Hepatic stellate cell (primary cell): ENCODE results near the gene MFAP4.

ENCODE experiments used
- DNase-seq: peaks from one replicate; pipeline ENCODE4 v3.0.0; 2011; ENCODE audit warnings: low spot score

The MFAP4 gene

GRCh38 chr17:19385521-19385983 lies 1.4 kb downstream of the MFAP4 start:
- DNase-seq: no peak

DNA sequence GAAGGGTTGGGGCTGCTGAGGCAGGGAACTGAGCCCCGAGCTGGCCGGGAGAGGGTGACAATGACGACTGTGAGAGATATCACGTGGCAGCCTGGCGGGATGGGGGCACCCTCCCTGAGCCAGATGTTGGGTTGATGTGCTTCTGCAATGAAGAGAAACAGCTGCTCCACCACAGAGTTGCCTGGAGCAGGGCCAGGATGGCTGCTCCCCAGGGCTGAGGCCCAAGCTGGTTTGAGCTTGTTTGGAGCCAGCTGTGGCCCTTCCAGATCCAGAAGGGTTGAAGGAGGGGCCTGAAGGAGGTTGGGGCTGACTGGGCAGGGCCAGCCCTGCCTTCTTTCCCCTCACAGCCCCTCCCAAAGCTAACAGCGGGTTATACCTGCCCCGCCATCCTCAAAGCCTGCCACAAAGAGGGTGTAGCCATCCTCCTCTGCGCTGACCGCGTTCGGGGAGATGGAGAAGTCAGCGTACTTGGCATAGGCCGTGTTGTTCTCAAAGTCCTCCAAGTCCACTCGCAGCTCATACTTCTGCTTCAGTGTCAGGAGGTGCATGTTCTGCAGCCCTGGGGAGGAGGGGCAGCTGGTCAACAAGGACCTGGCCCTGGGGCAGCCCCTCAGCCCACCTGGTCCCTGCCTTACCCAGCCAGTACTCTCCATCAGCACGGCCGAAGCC lies 2.1 kb downstream of the MFAP4 start:
- DNase-seq: peak; percentile 69

DNA sequence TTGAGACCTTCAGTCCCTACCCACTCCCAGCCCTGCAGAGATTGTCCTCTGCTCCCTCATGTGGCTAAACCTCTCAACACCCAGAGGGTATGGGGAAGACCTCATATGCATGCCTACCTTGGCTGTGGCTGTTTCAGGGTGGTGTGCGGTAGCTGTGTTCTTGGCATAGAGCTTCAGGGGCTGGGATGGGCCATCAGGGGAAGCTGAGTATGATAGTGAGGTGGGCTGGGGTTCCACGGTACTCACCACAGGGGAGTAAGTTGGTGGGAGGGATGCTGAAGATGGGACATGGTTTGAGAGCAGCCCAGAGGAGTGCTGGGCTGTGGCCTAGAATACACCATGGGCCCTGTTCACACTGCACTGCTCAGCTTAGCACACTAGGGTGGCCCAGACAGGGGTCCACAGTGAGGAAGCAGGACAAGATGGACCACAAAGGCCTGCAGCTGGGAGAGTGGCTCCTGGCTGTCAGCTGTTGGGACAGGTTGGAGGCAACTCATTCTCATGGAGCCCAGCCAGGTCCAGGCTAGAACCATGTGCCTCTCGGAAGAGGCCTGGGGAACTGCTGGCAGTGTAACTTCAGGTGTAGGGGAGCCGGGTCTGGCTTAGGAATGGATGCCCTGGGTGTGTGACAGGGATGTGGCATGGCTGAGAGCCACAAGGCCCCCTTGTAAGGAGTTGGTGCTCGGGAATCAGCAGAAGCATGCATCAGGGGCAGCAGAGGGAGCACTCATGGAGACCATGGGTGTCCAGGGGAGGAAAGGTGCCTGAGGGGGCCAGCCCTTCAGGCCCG lies 3.1 kb downstream of the MFAP4 start:
- DNase-seq: no peak

DNA sequence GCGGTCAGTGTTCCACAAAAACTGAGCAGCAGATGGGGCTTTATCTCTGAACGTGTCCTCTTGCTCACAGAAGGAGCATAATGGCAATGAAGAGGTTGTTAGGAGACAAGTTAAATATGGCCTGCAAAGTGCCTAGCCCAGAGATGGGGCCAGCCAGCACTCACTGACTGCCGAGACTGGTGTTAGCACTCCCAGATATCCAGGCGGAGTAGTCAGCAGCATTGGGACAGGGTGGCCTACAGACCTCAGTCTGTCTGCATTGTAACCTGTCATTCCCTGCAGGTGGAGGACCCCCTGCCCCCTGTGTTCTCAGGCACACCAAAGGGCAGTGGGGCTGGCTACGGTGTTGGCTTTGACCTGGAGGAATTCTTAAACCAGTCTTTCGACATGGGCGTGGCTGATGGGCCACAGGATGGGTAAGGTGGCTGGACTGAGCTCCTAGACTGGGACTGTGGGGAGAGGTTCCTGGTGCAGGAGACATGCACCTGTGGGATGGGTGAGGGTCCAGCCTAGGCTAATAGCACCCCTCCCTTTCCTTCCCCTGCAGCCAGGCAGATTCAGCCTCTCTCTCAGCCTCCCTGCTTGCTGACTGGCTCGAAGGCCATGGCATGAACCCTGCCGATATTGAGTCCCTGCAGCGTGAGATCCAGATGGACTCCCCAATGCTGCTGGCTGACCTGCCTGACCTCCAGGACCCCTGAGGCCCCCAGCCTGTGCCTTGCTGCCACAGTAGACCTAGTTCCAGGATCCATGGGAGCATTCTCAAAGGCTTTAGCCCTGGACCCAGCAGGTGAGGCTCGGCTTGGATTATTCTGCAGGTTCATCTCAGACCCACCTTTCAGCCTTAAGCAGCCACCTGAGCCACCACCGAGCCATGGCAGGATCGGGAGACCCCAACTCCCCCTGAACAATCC lies 4.2 kb downstream of the MFAP4 start:
- DNase-seq: no peak

GRCh38 chr17:19381741-19382444 lies 5.1 kb downstream of the MFAP4 start:
- DNase-seq: no peak

- DNase-seq: no peak
Measured at GRCh38 chr17:19381361-19381740, 5.6 kb downstream of the MFAP4 start.

DNA sequence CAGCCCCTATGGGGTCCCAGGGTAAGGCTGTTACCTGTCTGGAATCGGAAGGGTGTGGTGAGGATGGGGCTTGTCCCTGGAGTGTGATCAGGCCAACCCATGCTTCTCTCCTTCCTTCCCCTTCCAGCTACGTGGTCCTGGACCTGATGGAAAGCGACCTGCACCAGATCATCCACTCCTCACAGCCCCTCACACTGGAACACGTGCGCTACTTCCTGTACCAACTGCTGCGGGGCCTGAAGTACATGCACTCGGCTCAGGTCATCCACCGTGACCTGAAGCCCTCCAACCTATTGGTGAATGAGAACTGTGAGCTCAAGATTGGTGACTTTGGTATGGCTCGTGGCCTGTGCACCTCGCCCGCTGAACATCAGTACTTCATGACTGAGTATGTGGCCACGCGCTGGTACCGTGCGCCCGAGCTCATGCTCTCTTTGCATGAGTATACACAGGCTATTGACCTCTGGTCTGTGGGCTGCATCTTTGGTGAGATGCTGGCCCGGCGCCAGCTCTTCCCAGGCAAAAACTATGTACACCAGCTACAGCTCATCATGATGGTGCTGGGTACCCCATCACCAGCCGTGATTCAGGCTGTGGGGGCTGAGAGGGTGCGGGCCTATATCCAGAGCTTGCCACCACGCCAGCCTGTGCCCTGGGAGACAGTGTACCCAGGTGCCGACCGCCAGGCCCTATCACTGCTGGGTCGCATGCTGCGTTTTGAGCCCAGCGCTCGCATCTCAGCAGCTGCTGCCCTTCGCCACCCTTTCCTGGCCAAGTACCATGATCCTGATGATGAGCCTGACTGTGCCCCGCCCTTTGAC lies 6.3 kb downstream of the MFAP4 start:
- no peak for DNase-seq

- DNase-seq: no peak
Measured at GRCh38 chr17:19379361-19380065, 7.5 kb downstream of the MFAP4 start.

DNA sequence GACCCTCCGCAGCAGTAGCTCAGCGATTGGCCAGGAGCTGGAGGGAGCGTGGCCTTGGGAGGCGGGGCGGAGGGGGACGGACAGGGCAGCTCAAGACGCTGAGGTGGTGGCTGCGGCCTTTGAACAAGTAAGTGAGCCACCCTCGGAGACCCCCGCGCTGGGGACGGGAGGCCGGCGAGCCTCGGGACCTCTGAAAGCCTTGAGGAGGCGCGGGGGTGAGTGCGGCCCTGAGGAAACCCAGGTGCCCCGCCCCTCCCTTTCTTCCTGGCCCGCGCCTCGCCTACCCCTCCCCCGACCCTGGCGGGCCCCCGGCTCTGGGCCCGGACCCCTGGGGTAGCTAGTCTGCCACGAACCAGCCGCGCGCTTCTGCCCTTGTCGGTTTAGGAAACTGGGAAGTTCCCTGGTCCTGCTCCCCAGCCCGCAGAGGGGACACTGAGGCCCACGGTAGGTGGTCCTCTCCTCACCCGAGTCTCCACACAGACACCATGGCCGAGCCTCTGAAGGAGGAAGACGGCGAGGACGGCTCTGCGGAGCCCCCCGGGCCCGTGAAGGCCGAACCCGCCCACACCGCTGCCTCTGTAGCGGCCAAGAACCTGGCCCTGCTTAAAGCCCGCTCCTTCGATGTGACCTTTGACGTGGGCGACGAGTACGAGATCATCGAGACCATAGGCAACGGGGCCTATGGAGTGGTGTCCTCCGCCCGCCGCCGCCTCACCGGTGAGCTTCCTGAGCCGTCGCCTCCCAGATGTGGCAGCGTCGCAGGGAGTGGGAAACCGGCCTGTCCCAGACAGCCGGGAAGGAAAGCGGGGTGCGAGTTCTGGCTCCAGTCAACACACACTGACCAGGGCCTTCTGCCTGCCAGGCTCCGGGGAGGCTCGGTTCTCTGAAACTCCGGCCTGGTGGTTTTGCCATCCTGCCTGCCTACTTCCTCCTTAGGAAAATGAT lies 8.3 kb downstream of the MFAP4 start, which contains the start of gene MAPK7:
Gene MAPK7, plus strand, starts transcription at position 83 of the 945 bp plus-strand sequence. Its CDS starts 403 bp downstream, at position 486.
- no peak for DNase-seq

DNA sequence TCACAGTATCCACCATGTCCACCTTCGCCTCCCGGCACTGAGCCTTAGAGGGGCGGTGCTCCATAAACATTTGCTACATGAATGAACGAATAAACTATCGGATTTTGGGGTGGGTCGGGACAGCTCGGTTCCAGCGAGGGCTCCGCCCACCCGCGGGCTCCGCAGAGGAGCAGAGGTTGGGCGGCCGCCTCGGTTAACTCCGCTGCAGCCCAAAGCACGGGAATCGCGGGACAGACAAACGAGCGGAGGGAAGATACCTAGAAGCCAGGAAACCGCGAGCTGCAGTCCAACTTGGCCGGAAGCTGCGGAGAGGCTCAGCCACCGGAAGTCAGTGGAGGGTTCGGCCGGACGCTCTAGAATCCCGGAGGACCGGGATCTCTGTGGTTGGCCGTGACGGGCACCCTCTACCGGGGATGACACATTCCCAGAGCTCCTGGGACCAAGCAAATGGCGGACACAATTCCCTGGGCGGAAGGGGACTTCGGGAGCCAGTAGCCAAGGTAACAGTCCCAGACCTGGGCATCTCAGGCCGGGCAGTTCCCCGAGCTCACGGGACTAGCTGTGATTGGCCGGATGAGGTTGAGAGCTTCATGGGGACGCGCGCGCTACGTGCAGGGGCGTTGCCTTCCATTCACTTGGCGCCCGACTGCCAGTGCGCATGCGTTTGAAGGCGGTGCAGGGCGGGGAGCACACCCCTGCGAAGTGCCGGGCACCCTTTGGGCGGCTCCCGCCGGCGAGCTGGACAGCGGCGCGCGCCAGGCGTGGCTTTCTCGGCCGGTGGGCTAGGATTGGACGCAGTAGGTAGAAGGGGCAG lies 9.2 kb downstream of the MFAP4 start:
- peak; percentile 100 for DNase-seq

DNA sequence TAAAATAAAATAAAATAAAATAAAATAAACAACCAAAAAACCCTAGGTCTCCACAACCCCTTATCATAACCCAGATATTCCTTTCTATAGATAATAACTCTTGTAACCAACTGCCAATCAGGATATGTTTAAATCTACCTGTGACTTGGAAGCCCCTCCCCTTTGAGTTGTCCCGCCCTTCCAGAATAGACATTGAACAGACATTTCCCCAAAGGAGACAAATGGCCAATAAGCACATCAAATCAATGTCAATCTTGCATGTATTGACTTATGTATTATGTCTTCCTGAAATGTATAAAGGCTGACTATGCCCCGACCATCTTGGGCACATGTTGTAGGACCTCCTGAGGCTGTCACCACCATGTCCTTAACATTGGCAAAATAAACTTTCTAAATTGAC lies 10.2 kb downstream of the MFAP4 start:
- DNase-seq: no peak

DNA sequence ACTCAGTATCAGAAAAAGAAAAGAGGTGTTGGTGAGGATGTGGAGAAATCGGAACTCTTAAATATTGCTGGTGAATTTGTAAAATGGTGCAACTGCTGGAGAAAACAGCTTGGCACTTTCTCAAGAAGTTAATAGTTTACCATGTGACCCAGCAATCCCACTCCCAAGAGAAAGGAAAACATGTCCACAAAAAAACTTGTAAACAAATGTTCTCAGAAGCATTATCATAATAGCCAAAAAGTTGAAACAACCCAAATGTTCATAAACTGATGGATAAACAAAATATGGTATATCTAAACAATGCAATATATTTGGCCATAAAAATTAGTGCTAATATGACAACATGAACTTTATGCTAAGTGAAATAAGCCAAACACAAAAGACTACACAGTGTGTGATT lies 11.3 kb downstream of the MFAP4 start:
- no peak for DNase-seq

DNA sequence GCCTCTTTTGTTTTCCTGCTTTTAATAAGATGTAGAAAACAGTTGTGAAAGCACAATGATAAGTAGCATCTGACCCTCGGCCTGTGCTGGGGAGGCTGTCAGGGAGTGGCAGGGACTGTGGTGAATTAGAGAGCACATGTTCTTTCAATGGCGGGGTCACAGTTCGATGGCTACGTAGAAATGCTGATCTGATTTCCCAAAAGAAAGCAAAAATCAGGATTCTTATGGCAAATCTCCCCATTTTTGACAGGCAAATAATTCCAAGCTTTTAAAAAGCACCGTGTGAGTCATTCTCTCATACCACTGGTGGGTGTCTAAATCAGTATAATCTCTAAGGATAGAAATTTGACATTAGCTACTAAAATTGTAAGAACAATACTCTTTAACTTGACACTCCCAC lies 12.9 kb downstream of the MFAP4 start:
- DNase-seq: no peak

- no peak for DNase-seq
Measured at GRCh38 chr17:19372866-19373504, 14.0 kb downstream of the MFAP4 start.

DNA sequence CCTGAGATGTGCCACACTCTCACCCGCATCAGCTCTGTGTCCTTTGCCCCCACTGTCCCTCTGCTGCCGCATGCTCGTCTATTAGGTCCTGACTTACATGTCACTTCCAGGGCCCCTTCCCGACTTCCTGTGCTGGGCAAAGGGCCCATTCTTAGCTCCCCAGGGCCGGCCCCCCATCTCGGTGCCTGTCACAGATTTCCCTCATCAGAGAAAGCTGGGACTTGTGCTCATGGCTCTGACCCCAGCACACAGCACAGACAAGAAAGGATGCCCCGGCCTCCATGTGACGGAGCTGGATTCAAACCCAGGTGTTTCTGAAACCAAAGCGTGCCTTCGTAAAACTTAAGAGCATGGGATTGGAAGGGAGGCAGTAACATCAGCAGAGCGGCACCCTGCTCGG lies 14.6 kb downstream of the MFAP4 start:
- no peak for DNase-seq

DNA sequence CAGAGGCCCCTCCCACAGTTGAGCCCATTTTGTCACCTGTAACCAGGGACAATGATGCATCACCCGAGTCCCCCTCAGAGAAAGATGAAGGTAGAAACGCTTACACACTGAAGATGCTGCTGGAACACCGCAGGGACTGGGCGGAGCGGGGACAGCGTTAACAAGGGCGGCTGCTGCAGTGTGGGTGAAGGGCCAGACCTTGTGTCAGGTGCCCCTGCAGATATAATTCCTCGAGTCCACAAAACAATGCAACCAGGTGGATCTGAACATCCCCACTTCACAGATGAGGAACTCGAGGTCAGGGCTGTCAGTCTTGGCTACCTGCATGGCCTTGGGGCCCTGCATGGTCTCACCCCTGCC lies 15.0 kb downstream of the MFAP4 start:
- no peak for DNase-seq

- no peak for DNase-seq
Measured at GRCh38 chr17:19371259-19372010, 15.6 kb downstream of the MFAP4 start.
